ENCODE measurements around the gene MIS18BP1.

- TF ChIP-seq, protein P1, sequence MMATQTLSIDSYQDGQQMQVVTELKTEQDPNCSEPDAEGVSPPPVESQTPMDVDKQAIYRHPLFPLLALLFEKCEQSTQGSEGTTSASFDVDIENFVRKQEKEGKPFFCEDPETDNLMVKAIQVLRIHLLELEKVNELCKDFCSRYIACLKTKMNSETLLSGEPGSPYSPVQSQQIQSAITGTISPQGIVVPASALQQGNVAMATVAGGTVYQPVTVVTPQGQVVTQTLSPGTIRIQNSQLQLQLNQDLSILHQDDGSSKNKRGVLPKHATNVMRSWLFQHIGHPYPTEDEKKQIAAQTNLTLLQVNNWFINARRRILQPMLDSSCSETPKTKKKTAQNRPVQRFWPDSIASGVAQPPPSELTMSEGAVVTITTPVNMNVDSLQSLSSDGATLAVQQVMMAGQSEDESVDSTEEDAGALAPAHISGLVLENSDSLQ (IDR thresholded peaks at IDR 0.05) = no peak
- TF ChIP-seq BHLHE40 (IDR thresholded peaks at IDR 0.05; ENCODE audit: borderline replicate concordance) (no peak), SUZ12 (IDR thresholded peaks at IDR 0.05) (no peak), FOXA1 (IDR thresholded peaks at IDR 0.05) (no peak), NFRKB (IDR thresholded peaks at IDR 0.05) (no peak), HDGF (IDR thresholded peaks at IDR 0.05; ENCODE audit: borderline replicate concordance) (no peak), TARDBP (IDR thresholded peaks at IDR 0.05) (no peak), SP1 (IDR thresholded peaks at IDR 0.05) (no peak), ARNT (IDR thresholded peaks at IDR 0.05) (no peak), FOXK2 (IDR thresholded peaks at IDR 0.05) (no peak), ZNF384 (IDR thresholded peaks at IDR 0.05) (no peak), FOXM1 (IDR thresholded peaks at IDR 0.05; ENCODE audit: borderline replicate concordance) (no peak), ELF4 (IDR thresholded peaks at IDR 0.05) (no peak), CTBP1 (IDR thresholded peaks at IDR 0.05; ENCODE audit: borderline replicate concordance) (no peak)
These were observed 71.2 kb downstream of the MIS18BP1 start for GRCh38 chr14:45181806-45182205.
